NCI-H128 (cell line): ENCODE measurements around the gene TCEA2.
A peak's percentile ranks its signal among the peaks of the same experiment; 100 is the strongest.
"Not testable (repeated sequence)": the region's sequence is repeated elsewhere in the genome, so short reads cannot be mapped to it uniquely, and the experiment has no call there.

Experiments used
- DNase-seq: peaks from one replicate; lab custom pipeline; 2025; ENCODE audit not compliant: unreplicated experiment; lab: John Stamatoyannopoulos, UW

TCEA2 gene

GRCh38 chr20:64077094-64077493 is 14.1 kb downstream of the TCEA2 start:
- DNase-seq: no peak

- no peak for DNase-seq
These were observed 14.5 kb downstream of the TCEA2 start for GRCh38 chr20:64077541-64077875.

GRCh38 chr20:64077876-64078551 is 15.0 kb downstream of the TCEA2 start:
- no peak for DNase-seq

- no peak for DNase-seq
These were observed 15.9 kb downstream of the TCEA2 start for GRCh38 chr20:64078934-64079272.

- DNase-seq: no peak
These were observed 16.4 kb downstream of the TCEA2 start, which contains the start of gene RGS19 for GRCh38 chr20:64079273-64080012. Gene RGS19 (minus strand): TSS chr20:64079518. CDS start chr20:64076886, 2,632 bp downstream.

- DNase-seq: no peak
These were observed 17.2 kb downstream of the TCEA2 start, which contains the start of gene OPRL1 for GRCh38 chr20:64080013-64080812. Gene OPRL1 (plus strand): TSS chr20:64080082. CDS start chr20:64092721, 12,639 bp downstream.

- no peak for DNase-seq
These were observed 18.0 kb downstream of the TCEA2 start for GRCh38 chr20:64080813-64081623.

- DNase-seq: no peak
These were observed 18.6 kb downstream of the TCEA2 start for GRCh38 chr20:64081624-64081964.

GRCh38 chr20:64082126-64082731 is 19.2 kb downstream of the TCEA2 start:
- DNase-seq: no peak

GRCh38 chr20:64082820-64083377 is 19.9 kb downstream of the TCEA2 start:
- no peak for DNase-seq

- peak; percentile 56 for DNase-seq
These were observed 20.4 kb downstream of the TCEA2 start for GRCh38 chr20:64083378-64083803.

- no peak for DNase-seq
These were observed 21.0 kb downstream of the TCEA2 start, which contains the start of gene LKAAEAR1 for GRCh38 chr20:64083804-64084684. Gene LKAAEAR1 (minus strand): TSS chr20:64084398. CDS start chr20:64084219, 179 bp downstream.

GRCh38 chr20:64084685-64085152 is 21.7 kb downstream of the TCEA2 start:
- no peak for DNase-seq

GRCh38 chr20:64086801-64087200 is 23.8 kb downstream of the TCEA2 start:
- no peak for DNase-seq

GRCh38 chr20:64087226-64087825 is 24.3 kb downstream of the TCEA2 start:
- DNase-seq: not testable (repeated sequence)

GRCh38 chr20:64088586-64088985 is 25.6 kb downstream of the TCEA2 start:
- not testable (repeated sequence) for DNase-seq

GRCh38 chr20:64090165-64090564 is 27.2 kb downstream of the TCEA2 start:
- no peak for DNase-seq

- DNase-seq: no peak
These were observed 28.3 kb downstream of the TCEA2 start for GRCh38 chr20:64091340-64091739.

- no peak for DNase-seq
These were observed 28.8 kb downstream of the TCEA2 start for GRCh38 chr20:64091770-64092169.
